Tibial nerve (tissue), 4 donors: Measurements from ENCODE around the gene MEIOC. TPM values are rescaled to one million over a fixed set of nuclear protein-coding genes. Genes with fewer than 3 reads are reported as not detected.

Experiments used
- DNase-seq, 2 donors: peaks; one replicate each; pipeline ENCODE4 v3.0.0-alpha.2; 2019; ENCODE audit warnings: low spot score in 2 of 2
- H3K27ac ChIP-seq, 4 donors: fragments of 200-600 bp; sonication (generic) in 3 of 4; one replicate each; pipeline ENCODE4 v1.5.1; 2017 to 2019; ENCODE audit warnings: mild to moderate bottlenecking in 1 of 4
- H3K27me3 ChIP-seq, 2 donors: fragments of 200-600 bp; sonication (generic) in 1 of 2; one replicate each; pipeline versions ENCODE4 v1.5.1 to v1.6.0; 2017 to 2019
- H3K36me3 ChIP-seq, 3 donors: fragments of 200-600 bp; sonication (generic); one replicate each; pipeline ENCODE4 v1.5.1; 2018 to 2019
- H3K4me1 ChIP-seq, 4 donors: fragments of 200-600 bp; sonication (generic) in 3 of 4; one replicate each; pipeline ENCODE4 v1.5.1; 2017 to 2019
- H3K4me3 ChIP-seq, 4 donors: fragments of 200-600 bp; sonication (generic) in 3 of 4; one replicate each; pipeline ENCODE4 v1.5.1; 2017 to 2019; ENCODE audit warnings: mild to moderate bottlenecking in 1 of 4, moderate library complexity in 1 of 4
- H3K9me3 ChIP-seq, 4 donors: fragments of 200-600 bp; sonication (generic) in 3 of 4; one replicate each; pipeline ENCODE4 v1.5.1; 2017 to 2019
- CTCF ChIP-seq, 5 experiments: fragments of 200-600 bp in 3 of 5; fragments of 450-650 bp in 2 of 5; sonication (generic) in 3 of 5; IDR thresholded peaks; one replicate each; pipeline ENCODE4 v1.5.1; 2016 to 2019; ENCODE audit warnings: antibody characterized with exemption in 5 of 5, mild to moderate bottlenecking in 3 of 5, moderate library complexity in 2 of 5
- EP300 ChIP-seq, 2 donors: sonication (generic); formaldehyde crosslinking; IDR thresholded peaks; one replicate each; pipeline ENCODE4 v1.6.1; 2017; ENCODE audit warnings: antibody characterized with exemption in 2 of 2, mild to moderate bottlenecking in 1 of 2
- POLR2A ChIP-seq, 2 donors: fragments of 450-650 bp; IDR thresholded peaks; one replicate each; pipeline ENCODE4 v1.6.1; 2017; ENCODE audit warnings: antibody characterized with exemption in 2 of 2, mild to moderate bottlenecking in 2 of 2, moderate library complexity in 2 of 2
- WGBS, 2 donors: methylation state at CpG; one replicate each; pipeline ENCODE4 v1.1.5; 2018; 5-methylcytosine and 5-hydroxymethylcytosine counted together
- total RNA-seq, 4 donors: library from RNA; depleted of rRNA; stranded (reverse); fragments of >200 nt; gene quantifications; one replicate each; pipeline ENCODE4 v1.1.0, GENCODE V29; 2016

The MEIOC gene
- total RNA-seq, 4 donors from 2014 or later, result not detected

GRCh38 chr17:44646280-44646679 is 10.0 kb upstream of the MEIOC start:
- no peaks in the 10 kb centered on the region for H3K4me1 ChIP-seq
- peaks cover 0 to 7% of the 10 kb centered on the region in 2 donors for H3K27me3 ChIP-seq
- no peak for DNase-seq
- H3K27ac ChIP-seq, result no peak overlapping the region
- H3K4me3 ChIP-seq, result no peak overlapping the region
- H3K9me3 ChIP-seq, result no peaks in the 10 kb centered on the region
- no peaks in the 10 kb centered on the region for H3K36me3 ChIP-seq
- no peak for TF ChIP-seq CTCF (IDR thresholded peaks at IDR 0.05)
- no peak for TF ChIP-seq POLR2A (IDR thresholded peaks at IDR 0.05)
- TF ChIP-seq EP300 (IDR thresholded peaks at IDR 0.05), result no peak
- 81 to 90% methylated on average over 4 of the region's 4 CpGs for WGBS, 2 donors

DNA sequence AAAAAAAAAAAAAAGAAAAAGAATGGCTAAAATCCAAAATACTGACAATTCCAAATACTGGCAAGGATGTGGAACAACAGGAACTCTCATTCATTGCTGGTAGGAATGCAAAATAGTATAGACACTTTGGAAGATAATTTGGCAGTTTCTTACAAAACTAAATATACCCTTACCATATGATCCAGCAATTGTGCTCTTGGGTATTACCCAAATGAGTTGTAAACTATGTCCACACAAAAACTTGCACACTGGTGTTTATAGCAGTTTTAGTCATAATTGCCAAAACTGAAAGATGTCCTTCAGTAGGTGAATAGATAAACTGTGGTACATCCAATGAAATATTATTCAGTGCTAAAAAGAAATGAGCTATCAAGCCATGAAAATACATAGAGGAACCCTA is 8.5 kb upstream of the MEIOC start:
- Histone ChIP-seq H3K4me3 (no peak overlapping the region), H3K36me3 (no peaks in the 10 kb centered on the region), H3K27ac (no peak overlapping the region), H3K9me3 (peaks cover 0 to under 1% (median 0%) of the 10 kb centered on the region in 4 donors), H3K4me1 (no peaks in the 10 kb centered on the region), H3K27me3 (peaks cover 0 to 7% of the 10 kb centered on the region in 2 donors)
- DNase-seq, result no peak
- TF ChIP-seq POLR2A (IDR thresholded peaks at IDR 0.05) (no peak), CTCF (IDR thresholded peaks at IDR 0.05) (no peak), EP300 (IDR thresholded peaks at IDR 0.05) (no peak)

- no peak overlapping the region for H3K27ac ChIP-seq
- 66 to 71% methylated on average over 2 of the region's 2 CpGs for WGBS, 2 donors
- no peaks in the 10 kb centered on the region for H3K36me3 ChIP-seq
- TF ChIP-seq CTCF (IDR thresholded peaks at IDR 0.05), result no peak
- TF ChIP-seq EP300 (IDR thresholded peaks at IDR 0.05), result no peak
- TF ChIP-seq POLR2A (IDR thresholded peaks at IDR 0.05), result no peak
- no peaks in the 10 kb centered on the region for H3K4me1 ChIP-seq
- no peak for DNase-seq
- H3K9me3 ChIP-seq, result peaks cover 0 to 8% (median 0%) of the 10 kb centered on the region in 4 donors
- H3K4me3 ChIP-seq, result no peak overlapping the region
- peaks cover 0 to 13% of the 10 kb centered on the region in 2 donors for H3K27me3 ChIP-seq
These were observed 7.3 kb upstream of the MEIOC start for GRCh38 chr17:44648963-44649362.

GRCh38 chr17:44651228-44651627 is 5.0 kb upstream of the MEIOC start:
- no peak overlapping the region for H3K27ac ChIP-seq
- WGBS, 2 donors, result 80 to 84% methylated on average over 5 of the region's 5 CpGs
- H3K4me1 ChIP-seq, result peaks cover 0 to 4% (median 0%) of the 10 kb centered on the region in 4 donors
- DNase-seq, result no peak
- peaks cover 0 to 6% (median 0%) of the 10 kb centered on the region in 3 donors for H3K36me3 ChIP-seq
- no peak overlapping the region for H3K4me3 ChIP-seq
- peaks cover 0 to 36% of the 10 kb centered on the region in 2 donors for H3K27me3 ChIP-seq
- H3K9me3 ChIP-seq, result peaks cover 0 to 15% (median 0%) of the 10 kb centered on the region in 4 donors
- TF ChIP-seq CTCF (IDR thresholded peaks at IDR 0.05), result no peak
- TF ChIP-seq POLR2A (IDR thresholded peaks at IDR 0.05), result no peak
- TF ChIP-seq EP300 (IDR thresholded peaks at IDR 0.05), result no peak

DNA sequence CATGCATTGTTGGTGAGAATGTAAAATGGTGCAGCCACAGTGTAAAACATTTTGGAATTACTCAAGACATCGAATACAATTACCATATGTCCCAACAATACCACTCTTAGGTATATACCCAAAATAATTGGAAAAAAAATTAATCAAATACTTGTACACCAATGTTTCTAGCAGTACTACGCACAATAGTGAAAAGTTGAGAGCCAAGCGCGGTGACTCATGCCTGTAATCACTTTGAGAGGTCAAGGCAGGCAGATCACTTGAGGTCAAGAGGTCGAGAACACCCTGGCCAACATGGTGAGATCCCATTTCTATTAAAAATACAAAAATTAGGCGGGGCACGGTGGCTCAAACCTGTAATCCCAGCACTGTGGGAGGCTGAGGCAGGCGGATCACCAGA is 3.5 kb upstream of the MEIOC start:
- Histone ChIP-seq H3K4me1 (peaks cover 0 to 12% (median 0%) of the 10 kb centered on the region in 4 donors), H3K27me3 (peaks cover 0 to 51% of the 10 kb centered on the region in 2 donors), H3K4me3 (no peak overlapping the region), H3K9me3 (peaks cover 0 to 23% (median 0%) of the 10 kb centered on the region in 4 donors), H3K36me3 (peaks cover 0 to 7% (median 0%) of the 10 kb centered on the region in 3 donors), H3K27ac (no peak overlapping the region)
- no peak for DNase-seq
- 73 to 79% methylated on average over 8 of the region's 8 CpGs for WGBS, 2 donors
- TF ChIP-seq CTCF (IDR thresholded peaks at IDR 0.05), result no peak
